ENCODE data around the gene TKTL2. TPM values are rescaled to one million over a fixed set of nuclear protein-coding genes. Genes with fewer than 3 reads are reported as not detected.

The TKTL2 gene
- not detected for total RNA-seq
- long read RNA-seq, result 0 reads

GRCh38 chr4:163473576-163473975, at the start of gene TKTL2:
Gene TKTL2 (minus strand): TSS chr4:163473754. CDS start chr4:163473734, 20 bp downstream.
- H3K36me3 ChIP-seq, result no peaks in the 10 kb centered on the region
- WGBS (ENCODE audit: insufficient coverage, low coverage, low lambda C conversion rate, missing lambda C conversion rate), result 74% methylated on average over 8 of the region's 32 CpGs

GRCh38 chr4:163515198-163515597, 41.6 kb upstream of the TKTL2 start:
- intact Hi-C loops (cut with DNase I), result no loop called here
- Histone ChIP-seq H3K27me3 (no peaks in the 10 kb centered on the region), H3K4me1 (no peaks in the 10 kb centered on the region), H3K9me3 (no peaks in the 10 kb centered on the region), H3K27ac (no peak overlapping the region), H3K36me3 (peaks cover 0 to 19% (median 7%) of the 10 kb centered on the region in 4 donors), H3K4me3 (no peak overlapping the region)
- WGBS (ENCODE audit: insufficient coverage, low coverage, low lambda C conversion rate, missing lambda C conversion rate), result 96% methylated on average over 7 of the region's 8 CpGs
- no peak for DNase-seq
- no peak for ATAC-seq
- TF ChIP-seq POLR2A (IDR thresholded peaks at IDR 0.05), result no peak
- no peak for TF ChIP-seq CTCF (IDR thresholded peaks at IDR 0.05)

More at GRCh38 chr4:163473576-163473975, at the start of gene TKTL2:
- H3K4me3 ChIP-seq, result no peak within 1 kb of the TSS
- DNase-seq (no peak), ATAC-seq (peak in 1 of 4 donors; percentile 16)
- no peak for TF ChIP-seq POLR2A (IDR thresholded peaks at IDR 0.05)
- TF ChIP-seq CTCF (IDR thresholded peaks at IDR 0.05), result no peak
- H3K27ac ChIP-seq, result no peak within 1 kb of the TSS
- no peaks in the 10 kb centered on the region for H3K27me3 ChIP-seq
- H3K4me1 ChIP-seq, result no peaks in the 10 kb centered on the region
- intact Hi-C loops (cut with DNase I), result no loop called here
- H3K9me3 ChIP-seq, result no peaks in the 10 kb centered on the region

- no peaks in the 10 kb centered on the region for H3K4me1 ChIP-seq
- H3K4me3 ChIP-seq, result no peak overlapping the region
These were observed 31.8 kb upstream of the TKTL2 start for GRCh38 chr4:163505374-163505773.

GRCh38 chr4:163500586-163500985, 27.0 kb upstream of the TKTL2 start:
- no peak overlapping the region for H3K27ac ChIP-seq
- H3K4me3 ChIP-seq, result no peak overlapping the region
- WGBS (ENCODE audit: insufficient coverage, low coverage, low lambda C conversion rate, missing lambda C conversion rate), result 100% methylated on average over 1 of the region's 1 CpG
- no peaks in the 10 kb centered on the region for H3K36me3 ChIP-seq
- intact Hi-C loops (cut with DNase I), result no loop called here
- H3K27me3 ChIP-seq, result no peaks in the 10 kb centered on the region
- TF ChIP-seq POLR2A (IDR thresholded peaks at IDR 0.05), result no peak
- TF ChIP-seq CTCF (IDR thresholded peaks at IDR 0.05), result no peak
- H3K4me1 ChIP-seq, result peaks cover 0 to 6% (median 0%) of the 10 kb centered on the region in 4 donors
- no peak for ATAC-seq
- DNase-seq, result no peak
- no peaks in the 10 kb centered on the region for H3K9me3 ChIP-seq

More at GRCh38 chr4:163505374-163505773, 31.8 kb upstream of the TKTL2 start:
- intact Hi-C loops (cut with DNase I), result no loop called here
- no peak for DNase-seq
- Histone ChIP-seq H3K36me3 (peaks cover 0 to 12% (median 3%) of the 10 kb centered on the region in 4 donors), H3K27ac (no peak overlapping the region), H3K27me3 (no peaks in the 10 kb centered on the region), H3K9me3 (no peaks in the 10 kb centered on the region)
- WGBS (ENCODE audit: insufficient coverage, low coverage, low lambda C conversion rate, missing lambda C conversion rate), result 69% methylated on average over 3 of the region's 3 CpGs
- no peak for ATAC-seq
- TF ChIP-seq POLR2A (IDR thresholded peaks at IDR 0.05), result no peak
- no peak for TF ChIP-seq CTCF (IDR thresholded peaks at IDR 0.05)

GRCh38 chr4:163495900-163496299, 22.3 kb upstream of the TKTL2 start:
- Histone ChIP-seq H3K9me3 (no peaks in the 10 kb centered on the region), H3K4me3 (peak overlapping the region in 1 of 3 donors; percentile 88), H3K36me3 (no peaks in the 10 kb centered on the region), H3K27ac (no peak overlapping the region), H3K27me3 (no peaks in the 10 kb centered on the region), H3K4me1 (peaks cover 0 to 14% (median 0%) of the 10 kb centered on the region in 4 donors)
- ATAC-seq (no peak), DNase-seq (no peak)
- intact Hi-C loops (cut with DNase I), result no loop called here
- WGBS (ENCODE audit: insufficient coverage, low coverage, low lambda C conversion rate, missing lambda C conversion rate), result 4% methylated on average over 1 of the region's 1 CpG
- TF ChIP-seq CTCF (IDR thresholded peaks at IDR 0.05) (no peak), POLR2A (IDR thresholded peaks at IDR 0.05) (no peak)
